H1 (cell line): Measurements from ENCODE around the gene SOBP. TPM values are rescaled to one million over a fixed set of nuclear protein-coding genes. Genes with fewer than 3 reads are reported as not detected.

ENCODE experiments used
- CTCF ChIA-PET: fragments of 300-600 bp; sonication (Branson Sonifier 250); formaldehyde crosslinking; loops from one replicate; lab custom pipeline; 2021; ENCODE audit not compliant: partially characterized antibody; lab: Charles Lee
- POLR2A ChIA-PET: fragments of 300-600 bp; sonication (Branson Sonifier 250); formaldehyde crosslinking; loops from one replicate; lab custom pipeline; 2021; ENCODE audit warnings: inconsistent platforms; ENCODE audit not compliant: partially characterized antibody; lab: Charles Lee
- DNase-seq, 2 experiments: peaks; one replicate each; pipeline versions ENCODE4 v3.0.0 to v3.0.0-alpha.2; 2010 to 2022; ENCODE audit warnings: low spot score in 2 of 2, low read depth in 1 of 2, mixed read lengths in 1 of 2
- FAIRE-seq: peaks from 2 replicates; lab custom pipeline; 2011; peaks lifted over from hg19 to GRCh38; lab: Jason Lieb, UNC
- H2AFZ ChIP-seq: 2 replicates; pipeline ENCODE4 v1.8.1; 2012; ENCODE audit warnings: low read length, inconsistent platforms
- H2AK5ac ChIP-seq: 2 replicates; pipeline ENCODE4 v1.6.1; 2013; ENCODE audit warnings: low read depth, low read length
- H2BK120ac ChIP-seq: replicated peaks from 2 replicates; pipeline ENCODE3; 2013; ENCODE audit warnings: low read depth, low read length, inconsistent platforms
- H2BK12ac ChIP-seq: 2 replicates; pipeline ENCODE4 v1.6.1; 2013; ENCODE audit warnings: low read depth, low read length
- H2BK15ac ChIP-seq: 2 replicates; pipeline ENCODE4 v1.6.1; 2013; ENCODE audit warnings: low read length
- H2BK20ac ChIP-seq: 2 replicates; pipeline ENCODE4 v1.6.1; 2013; ENCODE audit warnings: low read length
- H2BK5ac ChIP-seq: 2 replicates; pipeline ENCODE4 v1.6.1; 2013; ENCODE audit warnings: low read depth, low read length
- H3K14ac ChIP-seq: 2 replicates; pipeline ENCODE4 v1.6.1; 2013; ENCODE audit warnings: inconsistent platforms; ENCODE audit not compliant: insufficient read length
- H3K18ac ChIP-seq: 2 replicates; pipeline ENCODE4 v1.6.1; 2013; ENCODE audit warnings: low read length; ENCODE audit errors: extremely low read depth
- H3K23ac ChIP-seq: 2 replicates; pipeline ENCODE4 v1.6.1; 2013; ENCODE audit warnings: inconsistent platforms; ENCODE audit not compliant: insufficient read length
- H3K23me2 ChIP-seq: 2 replicates; pipeline ENCODE4 v1.6.1; 2013; ENCODE audit warnings: low read depth, low read length
- H3K27ac ChIP-seq: 2 replicates; pipeline ENCODE4 v1.6.1; 2011; ENCODE audit warnings: low read depth, low read length, inconsistent platforms
- H3K27me3 ChIP-seq, 4 experiments: replicated peaks in 1 of 4; 1 replicate in 1 of 4; 2 replicates in 3 of 4; pipeline versions ENCODE4 v1.6.1 to v1.8.1; 2011 to 2013; ENCODE audit warnings: low read length in 3 of 4, mild to moderate bottlenecking in 3 of 4, inconsistent platforms in 2 of 4, mixed read lengths in 2 of 4, moderate library complexity in 1 of 4; ENCODE audit not compliant: control insufficient read depth in 3 of 4, insufficient read depth in 3 of 4; ENCODE audit errors: extremely low read depth in 1 of 4
- H3K36me3 ChIP-seq, 4 experiments: 2 replicates each; pipeline versions ENCODE4 v1.6.1 to v1.8.1; 2011 to 2013; ENCODE audit warnings: mild to moderate bottlenecking in 4 of 4, low read length in 3 of 4, moderate library complexity in 2 of 4, control low read depth in 1 of 4, inconsistent platforms in 1 of 4; ENCODE audit not compliant: insufficient read depth in 4 of 4, control insufficient read depth in 2 of 4
- H3K4ac ChIP-seq: replicated peaks from 2 replicates; pipeline ENCODE3; 2013; ENCODE audit warnings: low read length, low read depth, mixed read lengths, inconsistent platforms; ENCODE audit not compliant: insufficient read length
- H3K4me1 ChIP-seq, 4 experiments: replicated peaks in 1 of 4; 1 replicate in 1 of 4; 2 replicates in 3 of 4; pipeline versions ENCODE4 v1.6.1 to v1.8.1; 2011 to 2013; ENCODE audit warnings: low read length in 3 of 4, inconsistent platforms in 2 of 4, mixed read lengths in 1 of 4; ENCODE audit not compliant: insufficient read depth in 4 of 4, control insufficient read depth in 3 of 4
- H3K4me2 ChIP-seq, 2 experiments: 2 replicates each; pipeline versions ENCODE4 v1.6.1 to v1.8.1; 2011 to 2013; ENCODE audit warnings: low read depth in 2 of 2, low read length in 2 of 2, control low read depth in 1 of 2, inconsistent platforms in 1 of 2, mild to moderate bottlenecking in 1 of 2; ENCODE audit not compliant: insufficient read depth in 1 of 2
- H3K4me3 ChIP-seq, 4 experiments: fragments of 200-600, 300-600 bp in 1 of 4; sonication (generic), shearing (Covaris generic), sonication (Bioruptor Twin) in 1 of 4; 2 replicates each; pipeline versions ENCODE4 v1.5.1 to v1.8.1; 2011 to 2016; ENCODE audit warnings: low read length in 4 of 4, low read depth in 3 of 4, control low read depth in 2 of 4, inconsistent platforms in 2 of 4, mild to moderate bottlenecking in 2 of 4, mixed read lengths in 1 of 4, moderate library complexity in 1 of 4; ENCODE audit not compliant: insufficient read depth in 2 of 4; ENCODE audit errors: extremely low read depth in 1 of 4
- H3K56ac ChIP-seq: replicated peaks from 2 replicates; pipeline ENCODE3; 2013; ENCODE audit warnings: low read depth, mild to moderate bottlenecking, mixed read lengths, low read length, inconsistent platforms; ENCODE audit not compliant: insufficient read length
- H3K79me1 ChIP-seq: 2 replicates; pipeline ENCODE4 v1.6.1; 2013; ENCODE audit warnings: low read depth, low read length, control low read depth
- H3K79me2 ChIP-seq, 2 experiments: 2 replicates each; pipeline versions ENCODE4 v1.6.1 to v1.8.1; 2012 to 2013; ENCODE audit warnings: low read length in 2 of 2, mild to moderate bottlenecking in 2 of 2, inconsistent platforms in 1 of 2; ENCODE audit not compliant: insufficient read depth in 2 of 2, control insufficient read depth in 1 of 2
- H3K9ac ChIP-seq, 4 experiments: replicated peaks in 1 of 4; 1 replicate in 1 of 4; 2 replicates in 3 of 4; pipeline versions ENCODE4 v1.6.1 to v1.8.1; 2011 to 2013; ENCODE audit warnings: low read depth in 3 of 4, low read length in 3 of 4, control low read depth in 2 of 4, mild to moderate bottlenecking in 2 of 4, moderate library complexity in 2 of 4, inconsistent platforms in 1 of 4; ENCODE audit errors: extremely low read depth in 1 of 4
- H3K9me3 ChIP-seq, 2 experiments: 2 replicates each; pipeline versions ENCODE4 v1.6.1 to v1.8.1; 2012 to 2013; ENCODE audit warnings: mild to moderate bottlenecking in 2 of 2, moderate library complexity in 2 of 2, control low read depth in 1 of 2, inconsistent platforms in 1 of 2, low read depth in 1 of 2, low read length in 1 of 2, mixed read lengths in 1 of 2; ENCODE audit not compliant: insufficient read depth in 2 of 2
- H4K20me1 ChIP-seq, 2 experiments: replicated peaks in 1 of 2; 2 replicates each; pipeline versions ENCODE3 to v1.8.1; 2011 to 2013; ENCODE audit warnings: inconsistent platforms in 2 of 2, low read length in 2 of 2, mild to moderate bottlenecking in 1 of 2; ENCODE audit not compliant: insufficient read depth in 2 of 2, control insufficient read depth in 1 of 2
- H4K5ac ChIP-seq: 2 replicates; pipeline ENCODE4 v1.6.1; 2013; ENCODE audit warnings: low read length, low read depth, mixed read lengths, inconsistent platforms; ENCODE audit not compliant: insufficient read length
- H4K8ac ChIP-seq: 2 replicates; pipeline ENCODE4 v1.8.0; 2013; ENCODE audit warnings: mild to moderate bottlenecking, moderate library complexity, low read length, inconsistent platforms; ENCODE audit not compliant: insufficient read depth; ENCODE audit errors: extremely low read depth
- H4K91ac ChIP-seq: replicated peaks from 2 replicates; pipeline ENCODE3; 2013; ENCODE audit warnings: low read length, mixed read lengths, inconsistent platforms; ENCODE audit not compliant: insufficient read length
- SIN3A ChIP-seq, 2 experiments: IDR thresholded peaks in 1 of 2; conservative IDR thresholded peaks in 1 of 2; 2 replicates each; pipeline ENCODE4 v1.6.1; 2011 to 2012; ENCODE audit warnings: low read length in 2 of 2, improper control_type of control experiment in 1 of 2, low read depth in 1 of 2, mild to moderate bottlenecking in 1 of 2
- SP1 ChIP-seq: IDR thresholded peaks from 2 replicates; pipeline ENCODE4 v1.6.1; 2011; ENCODE audit warnings: low read depth, low read length
- USF2 ChIP-seq: IDR thresholded peaks from 2 replicates; pipeline ENCODE4 v1.6.1; 2011; ENCODE audit warnings: low read length, improper control_type of control experiment
- ZNF274 ChIP-seq: IDR thresholded peaks from 2 replicates; pipeline ENCODE4 v1.7.0; 2012; ENCODE audit warnings: low read length, borderline replicate concordance; ENCODE audit errors: extremely low read depth
- WGBS, 2 experiments: shearing (Covaris generic) in 1 of 2; methylation state at CpG; one replicate each; pipeline versions ENCODE4 v1.1.6 to v1.1.7; 2013 to 2015; ENCODE audit warnings: low lambda C conversion rate in 2 of 2, mixed read lengths in 2 of 2, inconsistent platforms in 1 of 2, low coverage in 1 of 2, missing lambda C conversion rate in 1 of 2; ENCODE audit not compliant: insufficient replicate concordance in 2 of 2, insufficient coverage in 1 of 2, insufficient read length in 1 of 2; ENCODE audit errors: extremely low coverage in 1 of 2, missing lambda C conversion rate in 1 of 2; 5-methylcytosine and 5-hydroxymethylcytosine counted together
- polyA plus RNA-seq, 7 experiments: library from polyadenylated mRNA; depleted of rRNA in 3 of 7; stranded (reverse) in 5 of 7; unstranded in 2 of 7; fragments of >200 nt in 5 of 7; fragments of 200-250 nt in 2 of 7; gene quantifications; 1 replicate in 5 of 7; 2 replicates in 1 of 7; 4 replicates in 1 of 7; pipeline versions ENCODE4 v1.2.1 to v1.2.3, GENCODE V29; 2011 to 2013; ENCODE audit warnings: missing spikeins in 2 of 7, mixed read lengths in 2 of 7
- total RNA-seq: library from RNA; stranded (reverse); fragmentation: NEBNext Ultra II Directional; extraction: Animal tissue kit (Norgen Biotek cat#: 25700); gene quantifications from 2 replicates; pipeline ENCODE4 v1.2.1, GENCODE V29; 2021

The SOBP gene
- total and polyA plus RNA-seq, 2 of the 8 experiments (the other 6 are each of a cell fraction or from before 2014, with no cell fraction given) = 0.45 to 6.2 TPM

- Histone ChIP-seq H3K79me2 (no peaks in the 10 kb centered on the region), H3K9ac (no peak overlapping the region), H3K27ac (no peak overlapping the region), H3K4ac (peak overlapping the region; percentile 40), H3K79me1 (no peaks in the 10 kb centered on the region), H2BK5ac (0 out of 2 replicates have a peak overlapping the region, but pooled peaks have one; percentile 4), H4K5ac (no peak overlapping the region), H2AK5ac (no peak overlapping the region), H2BK12ac (no peak overlapping the region), H3K4me2 (no peak overlapping the region), H4K91ac (no peak overlapping the region), H3K36me3 (no peaks in the 10 kb centered on the region), H3K4me1 (peaks cover 0 to 12% (median 6%) of the 10 kb centered on the region in 4 experiments; a peak in 5 of 7 replicates), H3K9me3 (no peaks in the 10 kb centered on the region), H3K4me3 (no peak overlapping the region), H3K56ac (no peak overlapping the region), H3K27me3 (no peaks in the 10 kb centered on the region), H3K14ac (no peak overlapping the region), H2AFZ (no peak overlapping the region), H3K23ac (no peak overlapping the region), H2BK15ac (no peak overlapping the region), H4K20me1 (no peaks in the 10 kb centered on the region), H3K23me2 (no peaks in the 10 kb centered on the region), H2BK120ac (peak overlapping the region; percentile 50), H2BK20ac (no peak overlapping the region), H4K8ac (no peak overlapping the region), H3K18ac (no peak overlapping the region; the same call in 1 of the 2 replicates)
- no peak for TF ChIP-seq SIN3A (conservative IDR thresholded peaks at IDR 0.05 in 1 of 2, IDR thresholded peaks at IDR 0.05 in 1 of 2; ENCODE audit: low read depth in 1 of 2, low read length in 2 of 2)
- no peak for TF ChIP-seq ZNF274
- no peak for TF ChIP-seq USF2
- no peak for TF ChIP-seq SP1
- WGBS, 2 experiments = 89% methylated on average over 3 of the region's 3 CpGs; no CpG with 5 or more reads in 1 of the 2 experiments
- CTCF ChIA-PET = interaction anchor here (0.9 to 1.9 kb wide), 9 partner anchors 10 to 118 kb away, joined by 3 to 7 read pairs (median 4); partner anchors contain the start of gene PDSS2
- POLR2A ChIA-PET = interaction anchor here (0.9 to 1.3 kb wide), 2 partner anchors 9 kb away, joined by 3 read pairs; no protein-coding TSS in a partner anchor
- FAIRE-seq (no peak), DNase-seq (no peak)
Measured at GRCh38 chr6:107576852-107577251, 86.9 kb downstream of the SOBP start.
